ENCODE data around the gene IL31. TPM values are rescaled to one million over a fixed set of nuclear protein-coding genes. Genes with fewer than 3 reads are reported as not detected.

IL31 gene
- total RNA-seq, 2 experiments from 2014 or later, result not detected

- H3K9me3 ChIP-seq (ENCODE audit: low read length), result no peaks in the 10 kb centered on the region
- DNase-seq (ENCODE audit: low spot score), result no peak
- no peak overlapping the region for H3K4me3 ChIP-seq (ENCODE audit: low read depth, low read length, poor library complexity, severe bottlenecking)
- peaks cover 2% of the 10 kb centered on the region for H3K4me1 ChIP-seq (ENCODE audit: insufficient read depth, low read length, poor library complexity, severe bottlenecking)
- ChIA-PET POLR2A (interaction anchor here (0.9 kb wide), 1 partner anchor 20 kb away, joined by 3 read pairs; no protein-coding TSS in a partner anchor), CTCF (ENCODE audit: unreplicated experiment) (no interaction called here)
- no TSS peak for BruUV-seq (replicated peaks)
- H3K4me2 ChIP-seq (ENCODE audit: low read length), result no peak overlapping the region
- H2AFZ ChIP-seq (ENCODE audit: low read length), result no peak overlapping the region
- H3K27ac ChIP-seq (ENCODE audit: low read depth, low read length, poor library complexity, severe bottlenecking), result no peak overlapping the region
- TF ChIP-seq CTCF (conservative IDR thresholded peaks at IDR 0.05; ENCODE audit: low read length) (no peak), EZH2phosphoT487 (IDR thresholded peaks at IDR 0.05; ENCODE audit: borderline replicate concordance, low read depth, low read length) (no peak)
- H4K20me1 ChIP-seq (ENCODE audit: insufficient read depth, low read length), result no peaks in the 10 kb centered on the region; the same call in 1 of the 2 replicates
- H3K36me3 ChIP-seq (ENCODE audit: insufficient read depth, low read length), result peaks cover 8% of the 10 kb centered on the region; the same call in 1 of the 2 replicates
- intact Hi-C loops (cut with micrococcal nuclease; ENCODE audit: unreplicated experiment), result no loop called here
- no peaks in the 10 kb centered on the region for H3K79me2 ChIP-seq (ENCODE audit: insufficient read depth, low read depth, low read length)
- H3K9me2 ChIP-seq (ENCODE audit: insufficient read depth, low read length), result no peaks in the 10 kb centered on the region
Observed at GRCh38 chr12:122202017-122202416, 28.0 kb upstream of the IL31 start.

- DNase-seq (ENCODE audit: low spot score), result no peak
- peaks cover 4% of the 10 kb centered on the region for H3K4me1 ChIP-seq (ENCODE audit: insufficient read depth, low read length, poor library complexity, severe bottlenecking)
- no peak overlapping the region for H3K4me2 ChIP-seq (ENCODE audit: low read length)
- H2AFZ ChIP-seq (ENCODE audit: low read length), result no peak overlapping the region
- CTCF ChIA-PET (ENCODE audit: unreplicated experiment), result no interaction called here
- no peaks in the 10 kb centered on the region for H3K9me2 ChIP-seq (ENCODE audit: insufficient read depth, low read length)
- H3K27ac ChIP-seq (ENCODE audit: low read depth, low read length, poor library complexity, severe bottlenecking), result no peak overlapping the region
- no TSS peak for BruUV-seq (replicated peaks)
- no peak for TF ChIP-seq CTCF (conservative IDR thresholded peaks at IDR 0.05; ENCODE audit: low read length)
- TF ChIP-seq EZH2phosphoT487 (IDR thresholded peaks at IDR 0.05; ENCODE audit: borderline replicate concordance, low read depth, low read length), result no peak
- POLR2A ChIA-PET, result interaction anchor here (0.5 to 0.9 kb wide), 2 partner anchors 8 to 21 kb away, joined by 3 read pairs; no protein-coding TSS in a partner anchor
- intact Hi-C loops (cut with micrococcal nuclease; ENCODE audit: unreplicated experiment), result no loop called here
- H3K79me2 ChIP-seq (ENCODE audit: insufficient read depth, low read depth, low read length), result no peaks in the 10 kb centered on the region
- no peak overlapping the region for H3K4me3 ChIP-seq (ENCODE audit: low read depth, low read length, poor library complexity, severe bottlenecking)
- H3K9me3 ChIP-seq (ENCODE audit: low read length), result no peaks in the 10 kb centered on the region
- H4K20me1 ChIP-seq (ENCODE audit: insufficient read depth, low read length), result no peaks in the 10 kb centered on the region; the same call in 1 of the 2 replicates
- H3K36me3 ChIP-seq (ENCODE audit: insufficient read depth, low read length), result 0 out of 2 replicates have a peak, but pooled peaks cover 2% of the 10 kb centered on the region
Observed at GRCh38 chr12:122201381-122201780, 27.4 kb upstream of the IL31 start.

- CTCF ChIA-PET (ENCODE audit: unreplicated experiment), result no interaction called here
- Histone ChIP-seq H3K4me3 (ENCODE audit: low read depth, low read length, poor library complexity, severe bottlenecking) (no peak overlapping the region), H3K4me2 (ENCODE audit: low read length) (no peak overlapping the region), H3K27ac (ENCODE audit: low read depth, low read length, poor library complexity, severe bottlenecking) (no peak overlapping the region), H3K79me2 (ENCODE audit: insufficient read depth, low read depth, low read length) (no peaks in the 10 kb centered on the region), H3K9me2 (ENCODE audit: insufficient read depth, low read length) (no peaks in the 10 kb centered on the region), H2AFZ (ENCODE audit: low read length) (no peak overlapping the region), H3K9me3 (ENCODE audit: low read length) (no peaks in the 10 kb centered on the region), H3K4me1 (ENCODE audit: insufficient read depth, low read length, poor library complexity, severe bottlenecking) (peaks cover 4% of the 10 kb centered on the region), H3K36me3 (ENCODE audit: insufficient read depth, low read length) (no peaks in the 10 kb centered on the region), H4K20me1 (ENCODE audit: insufficient read depth, low read length) (no peaks in the 10 kb centered on the region; the same call in 1 of the 2 replicates)
- no peak for TF ChIP-seq EZH2phosphoT487 (IDR thresholded peaks at IDR 0.05; ENCODE audit: borderline replicate concordance, low read depth, low read length)
- no TSS peak for BruUV-seq (replicated peaks)
- intact Hi-C loops (cut with micrococcal nuclease; ENCODE audit: unreplicated experiment), result no loop called here
- POLR2A ChIA-PET, result no interaction called here
- DNase-seq (ENCODE audit: low spot score), result no peak
Observed at GRCh38 chr12:122200541-122201175, 26.6 kb upstream of the IL31 start.

All from OCI-LY7 (cell line).